NB4 (cell line): ENCODE results near the gene PUSL1.

Experiments
- DNase-seq: peaks from one replicate; pipeline ENCODE4 v3.0.0; 2010; ENCODE audit warnings: low read depth
- H3K4me3 ChIP-seq: one replicate; pipeline ENCODE4 v1.5.1; 2011; ENCODE audit warnings: mild to moderate bottlenecking, low read depth, low read length, moderate library complexity
- MYC ChIP-seq: IDR thresholded peaks from 2 replicates; pipeline ENCODE4 v1.6.1; 2011; ENCODE audit warnings: low read depth, low read length
- POLR2A ChIP-seq: IDR thresholded peaks from 2 replicates; pipeline ENCODE4 v1.6.1; 2011; ENCODE audit warnings: mild to moderate bottlenecking; ENCODE audit not compliant: insufficient read length; ENCODE audit errors: extremely low read depth
- TF ChIP-seq, protein P1 (sequence below): IDR thresholded peaks from one replicate; pipeline ENCODE4 v1.5.1; 2012; ENCODE audit warnings: low read depth, low read length
- TF ChIP-seq, protein P2 (sequence below): IDR thresholded peaks from 2 replicates; pipeline ENCODE4 v1.6.1; 2011; ENCODE audit warnings: low read depth, low read length

PUSL1 gene

DNA sequence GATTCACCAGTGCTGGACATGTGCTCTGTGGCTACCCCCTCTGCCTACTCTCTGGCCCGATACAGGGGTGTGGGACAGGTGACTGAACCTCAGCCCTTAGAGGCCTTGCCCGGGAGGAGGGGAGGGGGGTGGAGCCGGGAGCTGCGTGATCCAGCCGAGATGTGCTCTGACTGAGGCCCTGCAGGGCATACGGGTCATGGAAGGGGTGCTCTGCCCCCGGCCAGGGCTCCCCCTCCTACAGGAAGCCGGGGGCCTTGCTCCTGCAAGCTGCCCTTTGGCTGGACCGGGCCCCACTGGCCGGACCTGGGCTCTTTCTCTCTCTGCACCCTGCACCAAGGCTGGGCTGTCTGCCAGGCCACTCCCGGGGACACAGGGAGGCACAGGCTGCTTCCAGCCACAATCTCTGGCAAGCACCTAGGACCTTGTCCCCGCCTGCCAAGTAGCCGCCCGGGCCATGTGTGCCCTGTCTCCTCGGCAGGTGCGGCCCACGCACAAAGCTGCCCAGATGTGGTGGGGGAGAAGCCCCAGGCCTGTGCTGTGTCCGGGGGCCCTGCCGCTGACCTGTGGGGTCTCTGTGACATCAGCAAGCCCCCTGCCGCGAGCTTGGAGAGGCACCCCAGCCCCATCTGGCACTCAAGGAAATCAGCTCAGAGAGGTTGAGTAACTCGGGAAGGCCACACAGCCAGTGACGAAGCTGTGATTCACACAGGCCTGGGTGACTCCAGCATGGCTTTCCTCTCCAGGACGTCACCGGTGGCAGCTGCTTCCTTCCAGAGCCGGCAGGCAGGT lies 26.7 kb upstream of the PUSL1 start:
- DNase-seq: no peak
- TF ChIP-seq, protein P1, sequence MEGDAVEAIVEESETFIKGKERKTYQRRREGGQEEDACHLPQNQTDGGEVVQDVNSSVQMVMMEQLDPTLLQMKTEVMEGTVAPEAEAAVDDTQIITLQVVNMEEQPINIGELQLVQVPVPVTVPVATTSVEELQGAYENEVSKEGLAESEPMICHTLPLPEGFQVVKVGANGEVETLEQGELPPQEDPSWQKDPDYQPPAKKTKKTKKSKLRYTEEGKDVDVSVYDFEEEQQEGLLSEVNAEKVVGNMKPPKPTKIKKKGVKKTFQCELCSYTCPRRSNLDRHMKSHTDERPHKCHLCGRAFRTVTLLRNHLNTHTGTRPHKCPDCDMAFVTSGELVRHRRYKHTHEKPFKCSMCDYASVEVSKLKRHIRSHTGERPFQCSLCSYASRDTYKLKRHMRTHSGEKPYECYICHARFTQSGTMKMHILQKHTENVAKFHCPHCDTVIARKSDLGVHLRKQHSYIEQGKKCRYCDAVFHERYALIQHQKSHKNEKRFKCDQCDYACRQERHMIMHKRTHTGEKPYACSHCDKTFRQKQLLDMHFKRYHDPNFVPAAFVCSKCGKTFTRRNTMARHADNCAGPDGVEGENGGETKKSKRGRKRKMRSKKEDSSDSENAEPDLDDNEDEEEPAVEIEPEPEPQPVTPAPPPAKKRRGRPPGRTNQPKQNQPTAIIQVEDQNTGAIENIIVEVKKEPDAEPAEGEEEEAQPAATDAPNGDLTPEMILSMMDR: no peak
- TF ChIP-seq, protein P2, sequence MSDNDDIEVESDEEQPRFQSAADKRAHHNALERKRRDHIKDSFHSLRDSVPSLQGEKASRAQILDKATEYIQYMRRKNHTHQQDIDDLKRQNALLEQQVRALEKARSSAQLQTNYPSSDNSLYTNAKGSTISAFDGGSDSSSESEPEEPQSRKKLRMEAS: no peak
- TF ChIP-seq MYC (no peak), POLR2A (no peak)
- H3K4me3 ChIP-seq: no peak overlapping the region

DNA sequence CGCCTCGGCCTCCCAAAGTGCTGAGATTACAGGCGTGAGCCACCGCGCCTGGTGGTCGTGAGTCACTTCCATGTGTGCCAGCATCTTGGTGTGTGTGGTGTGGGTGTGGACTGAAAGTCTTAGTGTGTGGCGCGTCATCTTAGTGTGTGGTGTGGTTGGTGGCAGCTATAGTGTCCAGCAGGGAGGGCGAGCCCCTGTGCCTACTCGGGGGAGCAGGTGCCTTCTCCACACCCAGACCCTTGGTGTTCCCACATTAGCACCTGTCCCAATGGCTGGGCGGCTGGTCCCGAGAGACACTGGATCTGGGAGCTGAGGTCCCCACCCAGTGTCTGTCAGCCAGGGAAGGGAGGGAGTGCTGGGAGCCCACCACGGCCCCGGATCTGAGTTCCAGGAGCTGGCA lies 25.4 kb upstream of the PUSL1 start:
- no peak overlapping the region for H3K4me3 ChIP-seq
- TF ChIP-seq MYC (no peak), POLR2A (no peak)
- TF ChIP-seq, protein P1: no peak
- TF ChIP-seq, protein P2: no peak
- no peak for DNase-seq

DNA sequence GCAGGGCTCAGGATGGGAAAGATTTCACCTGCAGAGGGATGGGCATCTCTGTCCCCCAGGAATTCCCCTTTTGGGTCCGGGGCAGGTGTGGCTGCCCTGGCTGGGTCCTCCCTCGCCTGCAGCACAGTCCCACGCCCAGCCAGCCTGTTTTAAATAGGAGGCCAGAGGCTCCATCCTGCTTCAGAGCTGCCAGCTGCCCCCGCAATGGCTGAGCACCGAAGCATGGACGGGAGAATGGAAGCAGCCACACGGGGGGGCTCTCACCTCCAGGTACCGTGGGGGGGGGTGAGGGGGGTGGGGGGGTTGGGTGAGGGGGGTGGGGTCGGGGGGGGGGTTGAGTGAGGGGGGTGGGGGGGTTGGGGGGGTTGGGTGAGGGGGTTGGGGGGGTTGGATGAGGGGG lies 24.6 kb upstream of the PUSL1 start:
- TF ChIP-seq, protein P2: no peak
- TF ChIP-seq, protein P1: no peak
- TF ChIP-seq MYC: no peak
- no peak for TF ChIP-seq POLR2A
- no peak overlapping the region for H3K4me3 ChIP-seq
- DNase-seq: no peak

DNA sequence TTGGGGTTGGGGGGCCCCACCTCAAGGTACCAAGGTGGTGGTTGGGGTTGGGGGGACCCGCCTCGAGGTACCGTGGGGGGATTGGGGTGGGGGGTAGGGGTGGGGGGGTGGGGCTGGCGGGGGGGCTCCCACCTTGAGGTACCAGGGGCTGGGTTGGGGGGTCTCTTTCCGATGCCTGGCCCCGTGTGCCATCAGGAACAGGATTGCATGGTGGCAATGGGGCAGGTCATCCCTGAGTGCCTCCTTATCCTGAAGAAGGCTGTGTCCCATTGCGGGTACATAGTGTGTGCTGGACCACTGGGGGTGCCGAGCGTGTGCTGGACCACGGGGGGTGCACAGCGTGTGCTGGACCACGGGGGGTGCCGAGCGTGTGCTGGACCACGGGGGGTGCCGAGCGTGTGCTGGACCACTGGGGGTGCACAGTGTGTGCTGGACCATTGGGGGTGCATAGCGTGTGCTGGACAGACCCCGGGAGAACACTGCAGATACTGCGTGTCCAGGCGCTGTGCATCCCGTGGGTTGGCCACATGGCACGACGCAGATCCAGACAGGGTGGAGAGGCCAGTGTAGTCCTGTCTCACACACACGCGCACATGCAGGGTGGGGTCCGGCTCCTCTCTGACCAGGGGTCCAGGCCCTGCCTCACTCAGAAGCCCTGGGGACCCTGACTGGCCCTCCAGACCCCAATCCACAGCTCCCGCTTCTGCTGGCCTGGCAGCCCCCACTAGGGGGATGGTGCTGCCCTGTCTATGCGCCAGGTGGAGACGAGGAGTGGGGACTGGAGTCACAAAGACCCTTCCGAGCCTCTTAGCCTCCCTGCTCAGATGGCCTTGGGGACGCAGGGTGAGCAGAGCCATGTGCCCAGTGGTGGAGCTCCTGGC lies 23.9 kb upstream of the PUSL1 start:
- no peak for DNase-seq
- H3K4me3 ChIP-seq: no peak overlapping the region
- TF ChIP-seq, protein P2: no peak
- TF ChIP-seq MYC (no peak), POLR2A (no peak)
- TF ChIP-seq, protein P1: no peak

DNA sequence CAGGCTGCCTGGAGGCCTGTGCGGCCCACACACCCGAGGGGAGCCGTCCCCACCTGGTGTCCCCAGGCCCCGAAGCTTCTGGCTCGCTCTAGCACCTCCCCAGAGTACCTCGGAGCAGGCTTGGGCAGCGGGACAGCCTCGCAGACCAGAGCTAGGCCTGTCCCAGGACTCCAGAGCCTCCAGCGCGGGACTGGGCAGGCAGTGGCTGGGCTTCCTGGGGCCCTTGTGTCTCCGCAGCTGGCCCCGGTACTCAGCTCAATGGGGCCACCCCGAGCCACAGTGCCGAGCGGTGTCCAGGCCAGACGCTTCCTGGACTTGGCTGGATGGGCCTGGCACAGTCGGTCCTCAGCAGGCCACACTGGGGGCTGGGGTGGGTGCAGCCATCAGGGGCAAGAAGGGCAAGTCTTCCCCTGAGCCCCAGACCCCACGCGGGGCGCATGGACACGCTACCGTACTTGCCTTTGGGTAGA lies 23.3 kb upstream of the PUSL1 start:
- TF ChIP-seq, protein P2: no peak
- no peak for TF ChIP-seq MYC
- TF ChIP-seq, protein P1: no peak
- no peak for TF ChIP-seq POLR2A
- H3K4me3 ChIP-seq: no peak overlapping the region
- DNase-seq: no peak
